ENCODE measurements around the gene GC. TPM values are rescaled to one million over a fixed set of nuclear protein-coding genes. Genes with fewer than 3 reads are reported as not detected.

GC gene
- total and polyA plus RNA-seq, 2 of the 8 experiments (the other 6 are each of a cell fraction or from before 2014, with no cell fraction given) = 0.09 to 0.34 TPM

- no peaks in the 10 kb centered on the region for H4K20me1 ChIP-seq (replicated peaks in 1 of 2; ENCODE audit: control insufficient read depth in 1 of 2, insufficient read depth in 2 of 2, low read length in 2 of 2)
- H3K4me3 ChIP-seq (ENCODE audit: extremely low read depth in 1 of 4, insufficient read depth in 2 of 4, low read depth in 3 of 4, low read length in 4 of 4) = no peak overlapping the region
- FAIRE-seq = no peak
- H2BK120ac ChIP-seq (replicated peaks; ENCODE audit: low read depth, low read length) = no peak overlapping the region
- no peaks in the 10 kb centered on the region for H3K79me1 ChIP-seq (ENCODE audit: low read depth, low read length)
- no peak overlapping the region for H3K14ac ChIP-seq (ENCODE audit: insufficient read length)
- no peaks in the 10 kb centered on the region; a peak in 1 of 7 replicates for H3K4me1 ChIP-seq (replicated peaks in 1 of 4; ENCODE audit: control insufficient read depth in 3 of 4, insufficient read depth in 4 of 4, low read length in 3 of 4)
- H3K27ac ChIP-seq (ENCODE audit: low read depth, low read length) = no peak overlapping the region
- H2AK5ac ChIP-seq (ENCODE audit: low read depth, low read length) = no peak overlapping the region
- no peak overlapping the region for H3K4ac ChIP-seq (replicated peaks; ENCODE audit: insufficient read length, low read depth, low read length)
- no peak overlapping the region for H2BK20ac ChIP-seq (ENCODE audit: low read length)
- TF ChIP-seq RAD21 (IDR thresholded peaks at IDR 0.05 in 1 of 2, conservative IDR thresholded peaks at IDR 0.05 in 1 of 2; ENCODE audit: low read depth in 2 of 2, low read length in 2 of 2) (peak; percentile 71 to 81), ASH2L (IDR thresholded peaks at IDR 0.05; ENCODE audit: low read length) (no peak), MAX (IDR thresholded peaks at IDR 0.05) (no peak), CTCF (IDR thresholded peaks at IDR 0.05; ENCODE audit: control extremely low read depth in 1 of 3, insufficient read depth in 1 of 3, low read depth in 1 of 3, low read length in 3 of 3) (peak in 2 of 3 experiments; percentile 17 to 33; a peak in 2 of 4 replicates)
- H3K9ac ChIP-seq (replicated peaks in 1 of 4; ENCODE audit: extremely low read depth in 1 of 4, low read depth in 3 of 4, low read length in 3 of 4) = no peak overlapping the region
- POLR2A ChIA-PET (ENCODE audit: partially characterized antibody) = no interaction called here
- no peaks in the 10 kb centered on the region for H3K79me2 ChIP-seq (ENCODE audit: control insufficient read depth in 1 of 2, insufficient read depth in 2 of 2, low read length in 2 of 2)
- DNase-seq (ENCODE audit: low read depth in 1 of 2, low spot score in 2 of 2) = no peak
- no peak overlapping the region for H3K4me2 ChIP-seq (ENCODE audit: insufficient read depth in 1 of 2, low read depth in 2 of 2, low read length in 2 of 2)
- no peak overlapping the region for H2AFZ ChIP-seq (ENCODE audit: low read length)
- no peak overlapping the region for H2BK5ac ChIP-seq (ENCODE audit: low read depth, low read length)
- no peaks in the 10 kb centered on the region for H3K9me3 ChIP-seq (ENCODE audit: insufficient read depth in 2 of 2, low read depth in 1 of 2, low read length in 1 of 2)
- no peak overlapping the region for H3K18ac ChIP-seq (ENCODE audit: extremely low read depth, low read length)
- H3K23ac ChIP-seq (ENCODE audit: insufficient read length) = no peak overlapping the region
- H4K8ac ChIP-seq (ENCODE audit: extremely low read depth, insufficient read depth, low read length) = no peak overlapping the region
- H3K23me2 ChIP-seq (ENCODE audit: low read depth, low read length) = no peaks in the 10 kb centered on the region
- CTCF ChIA-PET (ENCODE audit: partially characterized antibody) = interaction anchor here (0.6 to 3.4 kb wide), 13 partner anchors 10 to 539 kb away, joined by 3 to 29 read pairs (median 3); partner anchors contain the start of gene NPFFR2
- H3K27me3 ChIP-seq (replicated peaks in 1 of 4; ENCODE audit: control insufficient read depth in 3 of 4, extremely low read depth in 1 of 4, insufficient read depth in 3 of 4, low read length in 3 of 4) = no peaks in the 10 kb centered on the region
- H3K36me3 ChIP-seq (ENCODE audit: control insufficient read depth in 2 of 4, insufficient read depth in 4 of 4, low read length in 3 of 4) = 0 out of 8 replicates have a peak, but pooled peaks cover 0 to 2% (median 0%) of the 10 kb centered on the region in 4 experiments
- H2BK12ac ChIP-seq (ENCODE audit: low read depth, low read length) = no peak overlapping the region
- no peak overlapping the region for H4K5ac ChIP-seq (ENCODE audit: insufficient read length, low read depth, low read length)
- no peak overlapping the region for H3K56ac ChIP-seq (replicated peaks; ENCODE audit: insufficient read length, low read depth, low read length)
- H2BK15ac ChIP-seq (ENCODE audit: low read length) = no peak overlapping the region
- H4K91ac ChIP-seq (replicated peaks; ENCODE audit: insufficient read length, low read length) = no peak overlapping the region
These were observed 11.3 kb downstream of the GC start for GRCh38 chr4:71772592-71772991.

All from H1 (cell line).